Muscle of back (tissue), 11 donors: ENCODE data around the gene TTBK1. TPM values are rescaled to one million over a fixed set of nuclear protein-coding genes. Genes with fewer than 3 reads are reported as not detected.

Experiments
- DNase-seq, 3 donors: peaks; one replicate each; pipeline versions ENCODE4 v3.0.0 to v3.0.0-alpha.2; 2013
- polyA plus RNA-seq, 10 donors: library from polyadenylated mRNA; unstranded; fragments of 120-200 nt; gene quantifications; one replicate each; pipeline ENCODE4 v1.2.1, GENCODE V29; 2013; ENCODE audit not compliant: insufficient read length in 10 of 10

TTBK1 gene
- polyA plus RNA-seq, 10 donors = 0.03 to 0.07 (median 0.05) TPM; not detected in 1

DNA sequence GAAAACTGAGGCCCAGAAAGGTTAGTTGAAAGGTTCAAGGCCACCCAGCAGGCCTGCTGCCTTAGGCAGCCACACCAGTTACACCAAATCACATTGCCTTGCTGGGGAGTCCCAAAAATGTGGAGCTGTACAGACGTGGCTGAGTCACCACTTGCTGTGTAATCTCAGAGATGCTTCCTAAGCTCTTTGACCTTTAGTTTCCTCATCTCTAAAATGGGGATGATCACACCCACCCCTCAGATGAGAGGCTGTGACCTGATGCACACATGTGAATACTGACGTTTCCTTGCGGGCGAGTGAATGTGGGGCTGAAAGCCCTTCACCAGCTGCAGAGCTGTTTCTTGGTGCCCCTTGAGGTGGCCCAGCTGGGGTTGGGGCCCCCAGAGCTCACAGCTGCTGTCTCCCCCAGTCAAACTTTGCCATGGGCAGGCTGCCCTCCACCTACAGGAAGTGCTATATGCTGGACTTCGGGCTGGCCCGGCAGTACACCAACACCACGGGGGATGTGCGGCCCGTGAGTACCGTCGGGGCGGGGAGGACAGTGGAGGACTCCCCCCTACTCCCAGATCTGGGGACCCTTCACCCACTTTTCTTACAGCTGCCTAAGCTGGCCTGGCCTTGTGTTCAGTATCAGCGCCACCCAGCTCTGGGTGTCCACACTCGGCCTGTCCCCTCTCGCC lies 11.0 kb downstream of the TTBK1 start:
- no peak for DNase-seq

DNA sequence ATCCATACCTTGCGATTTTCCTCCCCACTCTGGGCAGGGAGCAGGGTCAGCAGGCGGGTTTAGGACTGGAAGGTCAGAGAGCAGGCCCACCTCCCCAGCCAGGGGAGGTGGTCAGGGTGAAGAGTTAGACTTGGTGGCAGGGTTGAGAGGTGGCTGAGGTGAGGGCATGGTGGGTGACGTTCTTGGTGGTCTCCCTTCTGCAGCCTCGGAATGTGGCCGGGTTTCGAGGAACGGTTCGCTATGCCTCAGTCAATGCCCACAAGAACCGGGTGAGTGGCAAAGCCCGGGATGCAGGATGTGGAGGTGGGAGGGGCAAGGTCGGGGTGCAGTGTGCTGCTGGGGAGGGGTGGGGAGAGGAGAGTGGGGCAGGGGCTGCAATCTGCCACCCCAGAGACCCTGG lies 11.6 kb downstream of the TTBK1 start:
- DNase-seq = no peak

DNA sequence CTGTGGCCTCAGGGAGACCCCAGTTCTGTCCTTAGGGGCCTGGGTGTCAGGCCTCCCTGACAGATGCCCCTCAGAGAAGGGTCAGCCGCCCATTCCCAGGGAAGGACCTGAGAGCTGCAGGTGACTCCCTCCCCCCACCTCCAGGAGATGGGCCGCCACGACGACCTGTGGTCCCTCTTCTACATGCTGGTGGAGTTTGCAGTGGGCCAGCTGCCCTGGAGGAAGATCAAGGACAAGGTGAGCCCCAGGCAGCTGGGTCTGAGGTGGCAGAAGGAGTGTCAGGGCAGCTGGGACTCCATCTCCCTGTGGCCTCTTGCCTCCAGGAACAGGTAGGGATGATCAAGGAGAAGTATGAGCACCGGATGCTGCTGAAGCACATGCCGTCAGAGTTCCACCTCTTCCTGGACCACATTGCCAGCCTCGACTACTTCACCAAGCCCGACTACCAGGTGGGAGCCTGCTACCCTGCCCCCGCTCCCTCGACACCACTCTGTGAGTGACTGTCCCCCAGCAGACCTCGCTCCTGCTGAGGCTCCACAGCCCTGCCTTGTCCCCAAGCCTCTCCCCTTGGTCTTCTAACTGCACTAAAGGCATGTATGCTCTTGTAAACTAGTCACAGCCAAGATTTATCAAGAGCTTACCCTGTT lies 12.2 kb downstream of the TTBK1 start:
- DNase-seq = no peak

DNA sequence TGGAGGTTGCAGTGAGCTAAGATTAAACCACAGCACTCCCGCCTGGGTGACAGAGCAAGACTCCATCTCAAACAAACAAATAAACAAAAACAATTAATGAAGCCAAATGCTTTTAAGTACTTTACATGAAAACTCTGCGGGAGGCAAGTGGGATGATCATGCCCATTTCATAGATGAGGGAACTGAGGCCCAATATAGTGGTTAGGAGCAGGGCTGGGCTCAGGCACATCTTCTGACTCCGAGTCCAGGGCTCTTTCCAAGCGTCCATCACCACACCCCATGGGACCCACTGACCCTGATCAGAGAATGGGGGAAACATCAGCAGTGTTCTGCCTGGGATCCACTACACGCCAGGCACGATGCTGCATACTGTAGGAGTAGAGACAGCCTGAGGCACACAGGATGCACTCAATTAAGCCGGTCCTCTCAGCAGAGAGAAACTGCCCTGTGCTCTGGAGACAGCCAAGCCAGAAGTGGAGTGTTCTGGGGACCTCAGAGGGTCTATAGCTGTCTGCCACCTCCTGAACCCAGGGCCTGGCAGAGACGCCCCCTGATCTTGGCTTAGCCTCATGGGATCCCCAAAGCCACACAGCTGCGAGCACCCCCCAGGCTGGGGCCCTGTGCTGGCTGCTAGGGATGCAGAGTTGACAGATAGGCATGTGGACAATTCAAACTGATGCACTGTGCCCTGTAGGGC lies 13.5 kb downstream of the TTBK1 start:
- no peak for DNase-seq

DNA sequence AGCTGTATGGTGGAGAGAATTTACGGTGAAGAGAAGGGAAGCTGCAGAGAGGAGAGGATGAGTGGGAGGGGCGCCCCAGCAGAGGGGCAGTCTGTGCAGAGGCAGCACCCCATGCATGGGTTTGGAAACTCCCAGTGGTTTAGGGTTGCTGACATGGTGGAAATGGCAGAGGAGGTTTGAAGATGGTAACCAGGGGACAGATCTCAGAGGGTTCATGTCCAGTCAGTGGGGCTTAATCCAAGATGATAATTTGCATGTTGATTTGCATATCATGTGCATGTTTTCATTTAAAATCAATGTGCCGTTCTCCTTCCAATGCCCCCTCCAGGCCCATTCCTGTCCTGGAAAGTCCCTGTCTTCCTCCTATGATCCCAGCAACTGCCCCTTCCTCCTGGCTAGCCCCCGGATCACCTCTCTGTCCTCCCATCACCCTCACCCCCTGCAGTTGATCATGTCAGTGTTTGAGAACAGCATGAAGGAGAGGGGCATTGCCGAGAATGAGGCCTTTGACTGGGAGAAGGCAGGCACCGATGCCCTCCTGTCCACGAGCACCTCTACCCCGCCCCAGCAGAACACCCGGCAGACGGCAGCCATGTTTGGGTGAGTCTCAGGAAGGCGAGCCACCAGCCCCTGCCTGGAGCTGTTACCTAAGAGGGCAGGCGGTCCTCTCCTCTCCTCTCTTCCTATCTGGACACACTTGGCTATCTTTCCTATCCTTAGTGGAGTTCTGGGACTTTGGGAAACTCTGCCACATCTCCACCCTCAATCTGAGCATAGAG lies 14.3 kb downstream of the TTBK1 start:
- no peak for DNase-seq

DNA sequence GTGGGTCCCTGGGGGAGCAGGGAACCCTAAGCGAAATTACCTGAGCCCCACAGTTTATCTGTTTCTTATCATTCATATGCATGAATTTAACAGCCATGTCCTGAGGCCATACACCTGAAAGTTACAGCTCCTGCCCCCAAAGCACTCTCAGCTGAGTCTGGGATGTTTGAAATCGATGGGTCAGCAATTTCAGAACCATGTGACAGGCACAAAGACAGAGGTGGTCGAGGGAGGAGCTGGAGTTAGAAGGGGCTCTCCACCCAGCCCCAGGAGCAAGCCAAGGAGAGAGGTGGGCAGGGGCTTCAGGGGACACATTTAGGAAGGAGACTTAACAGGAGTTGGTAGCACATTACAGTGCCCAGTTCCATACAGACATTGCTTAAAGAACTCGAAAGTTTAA lies 14.9 kb downstream of the TTBK1 start:
- DNase-seq = no peak

DNA sequence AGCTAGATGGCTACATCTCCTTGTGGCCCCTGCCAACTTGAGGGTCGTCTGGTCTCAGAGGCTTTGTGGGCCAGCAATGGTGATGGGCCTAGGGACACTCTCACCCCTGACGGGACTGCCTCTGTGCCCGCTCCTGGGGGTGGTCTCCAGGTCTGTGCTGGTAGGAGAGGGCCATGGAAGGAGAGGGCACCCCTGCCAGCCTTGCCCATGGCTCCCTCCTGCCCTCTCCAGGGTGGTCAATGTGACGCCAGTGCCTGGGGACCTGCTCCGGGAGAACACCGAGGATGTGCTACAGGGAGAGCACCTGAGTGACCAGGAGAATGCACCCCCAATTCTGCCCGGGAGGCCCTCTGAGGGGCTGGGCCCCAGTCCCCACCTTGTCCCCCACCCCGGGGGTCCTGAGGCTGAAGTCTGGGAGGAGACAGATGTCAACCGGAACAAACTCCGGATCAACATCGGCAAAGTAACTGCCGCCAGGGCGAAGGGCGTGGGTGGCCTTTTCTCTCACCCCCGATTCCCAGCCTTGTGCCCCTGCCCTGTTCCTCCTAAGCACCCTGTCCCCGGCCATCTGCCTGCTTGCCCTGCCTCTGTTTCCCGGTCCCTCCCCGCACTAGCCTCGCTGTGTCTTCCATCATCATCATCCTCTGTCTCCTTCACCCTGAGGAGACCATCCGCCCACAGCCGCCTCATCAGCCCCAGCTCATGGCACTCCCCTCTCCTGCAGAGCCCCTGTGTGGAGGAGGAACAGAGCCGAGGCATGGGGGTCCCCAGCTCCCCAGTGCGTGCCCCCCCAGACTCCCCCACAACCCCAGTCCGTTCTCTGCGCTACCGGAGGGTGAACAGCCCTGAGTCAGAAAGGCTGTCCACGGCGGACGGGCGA lies 15.8 kb downstream of the TTBK1 start:
- no peak for DNase-seq

DNA sequence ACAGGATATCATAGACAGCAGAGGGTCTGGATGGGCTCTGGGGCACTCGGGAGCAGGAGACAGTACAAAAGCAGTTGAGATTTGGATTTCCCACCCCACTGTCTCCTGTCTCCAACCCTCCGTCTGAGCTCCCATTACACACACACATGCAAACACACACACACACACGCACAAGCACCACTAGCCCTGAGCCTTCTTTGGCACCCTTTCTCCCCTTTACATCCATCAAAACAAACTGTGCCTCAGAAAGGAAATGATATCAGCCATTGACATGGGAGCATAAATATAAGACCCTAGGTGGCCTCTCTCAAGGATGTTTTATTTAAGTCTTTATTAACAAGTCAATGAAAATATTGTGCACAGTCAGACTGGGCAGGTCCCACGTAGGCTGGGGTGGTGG lies 17.5 kb downstream of the TTBK1 start:
- DNase-seq = no peak

DNA sequence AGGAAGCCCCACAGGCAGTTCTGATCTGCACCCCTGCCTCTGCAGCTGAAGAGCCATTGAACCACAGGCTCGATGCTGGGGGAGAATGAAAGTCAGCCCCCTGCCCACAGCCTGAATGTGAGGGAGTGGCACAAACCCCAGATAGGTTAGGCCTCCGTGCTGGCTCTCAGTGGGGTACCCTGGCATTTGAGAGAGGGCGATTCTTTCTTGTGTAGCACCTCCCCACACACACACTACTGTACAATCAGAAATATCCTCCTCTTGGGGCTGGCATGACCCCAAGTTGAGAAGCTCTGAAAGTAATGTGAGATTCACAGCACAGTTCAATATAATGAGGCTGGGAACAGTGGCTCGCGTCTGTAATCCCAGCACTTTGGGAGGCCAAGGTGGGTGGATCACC lies 17.9 kb downstream of the TTBK1 start:
- no peak for DNase-seq

DNA sequence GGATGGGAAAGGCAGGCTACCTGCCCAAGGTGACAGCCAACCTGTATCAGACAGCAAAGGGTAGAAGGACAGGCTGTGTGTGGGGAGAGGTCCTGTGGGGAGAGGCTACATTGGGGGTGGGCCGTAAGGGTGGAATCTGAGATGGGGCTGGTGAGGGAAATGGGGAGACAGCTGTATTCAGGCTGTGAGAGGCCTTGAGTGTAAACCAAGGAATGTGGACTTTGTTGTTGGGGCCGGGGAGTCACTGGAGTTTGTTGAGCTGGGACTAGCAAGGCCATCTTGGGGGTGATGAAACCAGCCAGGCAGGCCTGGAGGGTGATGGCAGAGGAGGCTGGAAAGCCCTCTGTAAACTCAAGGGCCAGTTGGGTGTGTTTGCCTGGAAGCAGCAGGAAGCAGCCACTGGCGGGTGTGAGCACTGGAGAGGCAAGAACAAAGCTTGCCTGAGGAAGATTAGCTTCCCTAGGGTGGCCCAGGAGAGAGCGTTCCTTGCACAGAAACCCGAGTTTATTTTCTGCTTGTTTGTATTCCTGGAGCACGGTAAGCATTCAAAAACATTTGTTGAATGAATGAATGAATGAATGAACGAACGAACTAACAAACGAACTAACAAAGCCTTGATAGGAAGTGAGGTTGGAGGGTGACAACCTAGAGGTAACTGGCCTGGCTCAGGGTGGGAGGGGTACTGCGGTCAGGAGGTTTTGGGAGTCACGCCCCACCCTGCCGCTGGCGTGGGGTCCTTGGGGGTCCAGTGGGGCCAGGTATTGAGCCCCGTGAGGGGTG lies 18.9 kb downstream of the TTBK1 start:
- DNase-seq = no peak

DNA sequence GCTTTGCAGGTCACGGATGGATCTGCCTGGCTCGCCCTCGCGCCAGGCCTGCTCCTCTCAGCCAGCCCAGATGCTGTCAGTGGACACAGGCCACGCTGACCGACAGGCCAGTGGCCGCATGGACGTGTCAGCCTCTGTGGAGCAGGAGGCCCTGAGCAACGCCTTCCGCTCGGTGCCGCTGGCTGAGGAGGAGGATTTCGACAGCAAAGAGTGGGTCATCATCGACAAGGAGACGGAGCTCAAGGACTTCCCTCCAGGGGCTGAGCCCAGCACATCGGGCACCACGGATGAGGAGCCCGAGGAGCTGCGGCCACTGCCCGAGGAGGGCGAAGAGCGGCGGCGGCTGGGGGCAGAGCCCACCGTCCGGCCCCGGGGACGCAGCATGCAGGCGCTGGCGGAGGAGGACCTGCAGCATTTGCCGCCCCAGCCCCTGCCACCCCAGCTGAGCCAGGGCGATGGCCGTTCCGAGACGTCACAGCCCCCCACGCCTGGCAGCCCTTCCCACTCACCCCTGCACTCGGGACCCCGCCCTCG lies 19.6 kb downstream of the TTBK1 start:
- DNase-seq = no peak

DNA sequence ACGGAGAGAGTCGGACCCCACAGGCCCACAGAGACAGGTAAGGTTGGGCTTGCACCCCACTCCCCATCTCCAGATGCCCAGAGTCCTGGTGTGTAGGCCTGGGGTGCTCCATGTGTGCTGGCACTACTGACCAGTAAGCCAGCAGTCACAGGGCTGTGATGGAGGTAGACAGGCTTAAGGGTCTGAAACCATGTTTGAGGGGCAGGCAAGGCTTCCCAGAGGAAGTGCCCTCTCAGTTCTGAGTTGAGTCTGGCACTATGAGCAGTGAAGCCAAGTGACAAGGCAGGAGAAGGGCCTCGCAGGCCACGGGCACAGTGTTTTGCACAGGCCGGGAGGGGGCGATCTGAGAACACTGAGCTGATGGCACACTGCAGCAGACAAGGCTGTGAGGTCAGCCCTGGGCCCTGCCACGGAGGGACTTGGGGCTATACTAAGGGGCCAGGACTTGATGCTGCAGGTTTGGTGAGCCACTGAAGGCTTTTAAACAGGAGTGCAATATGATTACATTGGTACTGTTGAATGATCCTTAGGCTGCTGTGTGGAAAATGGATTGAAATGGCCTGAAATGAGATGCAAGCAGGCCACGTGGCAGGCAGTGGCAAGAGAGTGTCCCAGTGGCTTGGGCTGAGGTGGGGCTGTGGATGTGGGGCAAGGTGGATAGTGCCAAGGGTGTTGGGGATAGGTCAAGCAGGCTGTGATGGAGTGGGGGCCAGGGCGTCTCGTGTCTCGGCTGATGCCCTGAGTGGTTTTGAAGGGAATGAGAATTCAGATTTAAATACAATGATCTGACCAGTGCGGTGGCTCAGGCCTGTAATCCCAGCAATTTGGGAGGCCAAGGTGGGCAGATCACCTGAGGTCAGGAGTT lies 20.3 kb downstream of the TTBK1 start:
- peak; percentile 41 to 76 (median 52) for DNase-seq

DNA sequence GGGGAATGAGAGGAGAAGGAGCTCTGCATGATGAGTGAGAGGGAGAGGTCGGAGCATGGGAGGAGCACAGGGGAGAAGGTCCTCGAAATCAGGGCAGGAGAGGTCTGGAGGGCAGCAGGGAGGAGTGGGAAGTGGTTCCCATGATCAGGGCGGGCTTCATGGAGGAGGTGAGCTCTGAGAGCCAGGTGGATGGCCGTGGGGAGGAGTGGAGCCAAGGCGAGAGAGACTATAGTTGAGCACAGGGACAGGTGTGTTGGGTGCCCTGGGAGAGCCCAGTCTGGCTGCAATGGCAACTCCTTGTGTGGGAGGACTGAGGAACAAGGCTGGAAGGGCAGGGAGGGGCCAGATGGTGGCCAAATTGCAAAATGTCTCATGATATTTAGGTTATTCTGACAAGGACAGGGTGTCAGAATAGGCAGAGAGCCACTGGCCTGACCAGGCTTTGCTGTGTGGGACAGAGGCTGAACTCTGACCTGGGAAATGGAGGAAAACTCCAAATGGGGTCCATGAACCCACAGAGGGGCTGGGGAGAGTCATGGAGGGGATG lies 21.4 kb downstream of the TTBK1 start:
- DNase-seq = no peak

DNA sequence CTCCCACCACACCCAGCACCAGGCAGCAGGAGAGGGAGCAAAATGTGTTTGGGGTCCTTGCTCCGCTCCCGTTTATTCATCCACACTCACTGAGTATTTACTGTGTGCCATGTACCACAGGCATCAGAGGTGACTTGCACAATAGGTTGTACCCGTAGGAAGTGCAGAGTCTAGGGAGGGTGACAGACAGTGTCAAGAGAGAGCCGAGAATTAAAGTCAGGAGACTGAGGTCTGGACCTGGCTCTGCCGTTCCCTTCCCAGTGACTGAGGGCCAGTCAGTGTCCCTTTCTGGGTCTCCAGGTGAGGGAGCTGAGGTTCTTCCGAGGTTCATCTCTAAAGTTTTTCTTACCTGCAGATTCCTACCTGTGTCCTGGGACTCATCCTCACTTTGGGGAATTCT lies 22.3 kb downstream of the TTBK1 start:
- no peak for DNase-seq

DNA sequence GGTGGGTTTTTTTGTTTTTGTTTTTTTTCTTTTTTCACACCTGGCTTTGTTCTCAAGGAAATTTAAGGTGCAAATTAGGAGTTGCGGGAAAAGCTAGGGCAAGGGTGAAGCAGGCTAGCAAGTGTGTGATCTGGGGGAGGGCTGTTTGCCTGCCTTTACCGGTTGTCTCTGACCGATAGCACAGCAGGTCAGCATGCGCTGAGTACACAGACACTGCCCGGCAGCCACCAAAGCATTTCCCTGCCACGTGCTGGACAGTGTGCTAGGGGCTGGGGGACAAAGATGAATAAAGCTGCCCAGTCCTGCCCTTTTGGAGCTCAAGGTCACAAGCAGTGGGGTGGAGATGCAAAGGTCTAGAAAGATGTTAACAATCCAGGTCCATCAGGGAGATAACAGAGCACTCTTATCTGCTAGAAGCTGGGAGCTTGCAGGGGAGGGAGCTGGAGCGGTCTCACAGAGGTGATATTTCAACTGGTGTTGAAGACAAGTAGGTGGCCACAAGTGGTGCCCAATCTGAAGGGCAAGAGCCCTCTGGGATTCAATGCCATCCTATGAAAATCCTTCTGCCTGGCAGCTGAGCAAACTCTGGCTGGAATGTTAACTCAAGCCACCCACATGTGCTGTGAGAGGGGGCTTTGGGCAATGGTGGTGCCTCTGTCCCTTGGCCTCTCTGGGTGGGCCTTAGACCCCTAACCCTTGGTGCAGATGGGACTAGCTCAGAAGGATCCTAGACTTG lies 24.5 kb downstream of the TTBK1 start:
- no peak for DNase-seq

DNA sequence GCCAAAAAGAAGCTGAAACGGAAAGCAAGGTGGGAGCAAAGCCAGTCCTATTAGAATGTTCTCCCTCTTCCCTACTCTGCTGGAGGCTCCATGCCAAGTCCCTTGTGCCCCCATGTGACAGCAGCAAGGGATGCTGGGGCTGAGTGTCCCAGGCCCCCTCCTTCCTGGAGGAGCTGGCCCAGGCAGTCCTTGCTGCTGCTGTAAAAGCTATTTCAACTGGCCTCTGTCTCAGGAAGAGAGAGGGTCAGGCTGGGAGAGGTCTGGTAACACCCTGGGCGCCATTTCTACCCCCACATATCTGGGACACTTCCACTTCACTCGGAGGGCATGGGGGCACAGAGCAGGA lies 25.0 kb downstream of the TTBK1 start:
- DNase-seq = peak in 1 of 3 donors; percentile 64

DNA sequence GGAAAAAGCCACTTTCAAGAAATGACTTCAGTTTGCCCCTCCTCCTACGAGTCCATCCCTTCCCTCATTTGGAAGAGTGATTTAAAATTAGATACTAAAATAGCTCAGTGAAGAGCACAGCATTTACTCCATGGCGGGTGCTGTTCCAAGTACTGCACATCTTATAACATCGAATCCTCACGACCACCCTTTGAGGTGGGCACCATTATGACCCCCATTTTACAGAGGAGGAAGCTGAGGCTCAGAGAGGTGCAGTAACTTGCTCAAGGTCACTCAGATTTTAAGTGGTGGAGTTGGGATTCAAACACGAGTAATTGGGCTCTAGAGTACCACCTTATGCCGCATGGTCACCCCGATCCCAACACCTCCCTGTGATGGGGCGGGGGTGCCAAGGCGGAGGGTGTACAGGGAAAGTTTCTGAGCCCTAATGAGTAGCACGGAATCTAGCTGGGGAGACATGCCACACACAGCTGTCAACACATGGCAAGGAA lies 25.5 kb downstream of the TTBK1 start:
- DNase-seq = no peak
